Astrocyte of the hippocampus (primary cell): ENCODE data around the gene C20orf173.
"Not testable (repeated sequence)": the region's sequence is repeated elsewhere in the genome, so short reads cannot be mapped to it uniquely, and the experiment has no call there.

ENCODE experiments used
- DNase-seq: peaks from one replicate; pipeline ENCODE4 v3.0.0; 2011; ENCODE audit warnings: low read depth, low spot score

Gene C20orf173

GRCh38 chr20:35546127-35546526, 16.7 kb upstream of the C20orf173 start:
- no peak for DNase-seq

- peak; percentile 42 for DNase-seq
These were observed 15.5 kb upstream of the C20orf173 start for GRCh38 chr20:35544941-35545340.

GRCh38 chr20:35544436-35544835, 15.0 kb upstream of the C20orf173 start:
- DNase-seq = no peak

GRCh38 chr20:35542990-35543389, 13.5 kb upstream of the C20orf173 start:
- no peak for DNase-seq

GRCh38 chr20:35541783-35542662, 12.6 kb upstream of the C20orf173 start, which contains the start of gene ERGIC3:
Gene ERGIC3 (plus strand): TSS chr20:35542078. CDS start chr20:35542098, 20 bp downstream.
- DNase-seq = peak; percentile 98

GRCh38 chr20:35541118-35541782, 11.8 kb upstream of the C20orf173 start:
- no peak for DNase-seq

- no peak for DNase-seq
These were observed 10.3 kb upstream of the C20orf173 start for GRCh38 chr20:35539756-35540212.

GRCh38 chr20:35527122-35527769, 2.2 kb downstream of the C20orf173 start:
- no peak for DNase-seq

GRCh38 chr20:35525639-35526038, 3.8 kb downstream of the C20orf173 start:
- no peak for DNase-seq

GRCh38 chr20:35523298-35523888, 6.1 kb downstream of the C20orf173 start:
- no peak for DNase-seq

GRCh38 chr20:35518955-35519354, 10.5 kb downstream of the C20orf173 start:
- no peak for DNase-seq

- DNase-seq = not testable (repeated sequence)
These were observed 11.7 kb downstream of the C20orf173 start for GRCh38 chr20:35517767-35518166.

GRCh38 chr20:35517125-35517524, 12.3 kb downstream of the C20orf173 start:
- DNase-seq = no peak

GRCh38 chr20:35515949-35516645, 13.4 kb downstream of the C20orf173 start:
- peak; percentile 91 for DNase-seq

- no peak for DNase-seq
These were observed 14.1 kb downstream of the C20orf173 start for GRCh38 chr20:35515341-35515740.

GRCh38 chr20:35514371-35514932, 15.0 kb downstream of the C20orf173 start:
- no peak for DNase-seq

- DNase-seq = peak; percentile 72
These were observed 17.5 kb downstream of the C20orf173 start for GRCh38 chr20:35511814-35512420.

GRCh38 chr20:35510951-35511735, 18.3 kb downstream of the C20orf173 start:
- peak; percentile 66 for DNase-seq

- no peak for DNase-seq
These were observed 20.8 kb downstream of the C20orf173 start for GRCh38 chr20:35508493-35509218.
